H1 (cell line): ENCODE data around the gene NLRP11. TPM values are rescaled to one million over a fixed set of nuclear protein-coding genes. Genes with fewer than 3 reads are reported as not detected.

Source experiments
- CTCF ChIA-PET: fragments of 300-600 bp; sonication (Branson Sonifier 250); formaldehyde crosslinking; loops from one replicate; lab custom pipeline; 2021; ENCODE audit not compliant: partially characterized antibody; lab: Charles Lee
- POLR2A ChIA-PET: fragments of 300-600 bp; sonication (Branson Sonifier 250); formaldehyde crosslinking; loops from one replicate; lab custom pipeline; 2021; ENCODE audit warnings: inconsistent platforms; ENCODE audit not compliant: partially characterized antibody; lab: Charles Lee
- DNase-seq, 2 experiments: peaks; one replicate each; pipeline versions ENCODE4 v3.0.0 to v3.0.0-alpha.2; 2010 to 2022; ENCODE audit warnings: low spot score in 2 of 2, low read depth in 1 of 2, mixed read lengths in 1 of 2
- FAIRE-seq: peaks from 2 replicates; lab custom pipeline; 2011; peaks lifted over from hg19 to GRCh38; lab: Jason Lieb, UNC
- H2AFZ ChIP-seq: 2 replicates; pipeline ENCODE4 v1.8.1; 2012; ENCODE audit warnings: low read length, inconsistent platforms
- H2AK5ac ChIP-seq: 2 replicates; pipeline ENCODE4 v1.6.1; 2013; ENCODE audit warnings: low read depth, low read length
- H2BK120ac ChIP-seq: replicated peaks from 2 replicates; pipeline ENCODE3; 2013; ENCODE audit warnings: low read depth, low read length, inconsistent platforms
- H2BK12ac ChIP-seq: 2 replicates; pipeline ENCODE4 v1.6.1; 2013; ENCODE audit warnings: low read depth, low read length
- H2BK15ac ChIP-seq: 2 replicates; pipeline ENCODE4 v1.6.1; 2013; ENCODE audit warnings: low read length
- H2BK20ac ChIP-seq: 2 replicates; pipeline ENCODE4 v1.6.1; 2013; ENCODE audit warnings: low read length
- H2BK5ac ChIP-seq: 2 replicates; pipeline ENCODE4 v1.6.1; 2013; ENCODE audit warnings: low read depth, low read length
- H3K14ac ChIP-seq: 2 replicates; pipeline ENCODE4 v1.6.1; 2013; ENCODE audit warnings: inconsistent platforms; ENCODE audit not compliant: insufficient read length
- H3K18ac ChIP-seq: 2 replicates; pipeline ENCODE4 v1.6.1; 2013; ENCODE audit warnings: low read length; ENCODE audit errors: extremely low read depth
- H3K23ac ChIP-seq: 2 replicates; pipeline ENCODE4 v1.6.1; 2013; ENCODE audit warnings: inconsistent platforms; ENCODE audit not compliant: insufficient read length
- H3K23me2 ChIP-seq: 2 replicates; pipeline ENCODE4 v1.6.1; 2013; ENCODE audit warnings: low read depth, low read length
- H3K27ac ChIP-seq: 2 replicates; pipeline ENCODE4 v1.6.1; 2011; ENCODE audit warnings: low read depth, low read length, inconsistent platforms
- H3K27me3 ChIP-seq, 4 experiments: replicated peaks in 1 of 4; 1 replicate in 1 of 4; 2 replicates in 3 of 4; pipeline versions ENCODE4 v1.6.1 to v1.8.1; 2011 to 2013; ENCODE audit warnings: low read length in 3 of 4, mild to moderate bottlenecking in 3 of 4, inconsistent platforms in 2 of 4, mixed read lengths in 2 of 4, moderate library complexity in 1 of 4; ENCODE audit not compliant: control insufficient read depth in 3 of 4, insufficient read depth in 3 of 4; ENCODE audit errors: extremely low read depth in 1 of 4
- H3K36me3 ChIP-seq, 4 experiments: 2 replicates each; pipeline versions ENCODE4 v1.6.1 to v1.8.1; 2011 to 2013; ENCODE audit warnings: mild to moderate bottlenecking in 4 of 4, low read length in 3 of 4, moderate library complexity in 2 of 4, control low read depth in 1 of 4, inconsistent platforms in 1 of 4; ENCODE audit not compliant: insufficient read depth in 4 of 4, control insufficient read depth in 2 of 4
- H3K4ac ChIP-seq: replicated peaks from 2 replicates; pipeline ENCODE3; 2013; ENCODE audit warnings: low read length, low read depth, mixed read lengths, inconsistent platforms; ENCODE audit not compliant: insufficient read length
- H3K4me1 ChIP-seq, 4 experiments: replicated peaks in 1 of 4; 1 replicate in 1 of 4; 2 replicates in 3 of 4; pipeline versions ENCODE4 v1.6.1 to v1.8.1; 2011 to 2013; ENCODE audit warnings: low read length in 3 of 4, inconsistent platforms in 2 of 4, mixed read lengths in 1 of 4; ENCODE audit not compliant: insufficient read depth in 4 of 4, control insufficient read depth in 3 of 4
- H3K4me2 ChIP-seq, 2 experiments: 2 replicates each; pipeline versions ENCODE4 v1.6.1 to v1.8.1; 2011 to 2013; ENCODE audit warnings: low read depth in 2 of 2, low read length in 2 of 2, control low read depth in 1 of 2, inconsistent platforms in 1 of 2, mild to moderate bottlenecking in 1 of 2; ENCODE audit not compliant: insufficient read depth in 1 of 2
- H3K4me3 ChIP-seq, 4 experiments: fragments of 200-600, 300-600 bp in 1 of 4; sonication (generic), shearing (Covaris generic), sonication (Bioruptor Twin) in 1 of 4; 2 replicates each; pipeline versions ENCODE4 v1.5.1 to v1.8.1; 2011 to 2016; ENCODE audit warnings: low read length in 4 of 4, low read depth in 3 of 4, control low read depth in 2 of 4, inconsistent platforms in 2 of 4, mild to moderate bottlenecking in 2 of 4, mixed read lengths in 1 of 4, moderate library complexity in 1 of 4; ENCODE audit not compliant: insufficient read depth in 2 of 4; ENCODE audit errors: extremely low read depth in 1 of 4
- H3K56ac ChIP-seq: replicated peaks from 2 replicates; pipeline ENCODE3; 2013; ENCODE audit warnings: low read depth, mild to moderate bottlenecking, mixed read lengths, low read length, inconsistent platforms; ENCODE audit not compliant: insufficient read length
- H3K79me1 ChIP-seq: 2 replicates; pipeline ENCODE4 v1.6.1; 2013; ENCODE audit warnings: low read depth, low read length, control low read depth
- H3K79me2 ChIP-seq, 2 experiments: 2 replicates each; pipeline versions ENCODE4 v1.6.1 to v1.8.1; 2012 to 2013; ENCODE audit warnings: low read length in 2 of 2, mild to moderate bottlenecking in 2 of 2, inconsistent platforms in 1 of 2; ENCODE audit not compliant: insufficient read depth in 2 of 2, control insufficient read depth in 1 of 2
- H3K9ac ChIP-seq, 4 experiments: replicated peaks in 1 of 4; 1 replicate in 1 of 4; 2 replicates in 3 of 4; pipeline versions ENCODE4 v1.6.1 to v1.8.1; 2011 to 2013; ENCODE audit warnings: low read depth in 3 of 4, low read length in 3 of 4, control low read depth in 2 of 4, mild to moderate bottlenecking in 2 of 4, moderate library complexity in 2 of 4, inconsistent platforms in 1 of 4; ENCODE audit errors: extremely low read depth in 1 of 4
- H3K9me3 ChIP-seq, 2 experiments: 2 replicates each; pipeline versions ENCODE4 v1.6.1 to v1.8.1; 2012 to 2013; ENCODE audit warnings: mild to moderate bottlenecking in 2 of 2, moderate library complexity in 2 of 2, control low read depth in 1 of 2, inconsistent platforms in 1 of 2, low read depth in 1 of 2, low read length in 1 of 2, mixed read lengths in 1 of 2; ENCODE audit not compliant: insufficient read depth in 2 of 2
- H4K20me1 ChIP-seq, 2 experiments: replicated peaks in 1 of 2; 2 replicates each; pipeline versions ENCODE3 to v1.8.1; 2011 to 2013; ENCODE audit warnings: inconsistent platforms in 2 of 2, low read length in 2 of 2, mild to moderate bottlenecking in 1 of 2; ENCODE audit not compliant: insufficient read depth in 2 of 2, control insufficient read depth in 1 of 2
- H4K5ac ChIP-seq: 2 replicates; pipeline ENCODE4 v1.6.1; 2013; ENCODE audit warnings: low read length, low read depth, mixed read lengths, inconsistent platforms; ENCODE audit not compliant: insufficient read length
- H4K8ac ChIP-seq: 2 replicates; pipeline ENCODE4 v1.8.0; 2013; ENCODE audit warnings: mild to moderate bottlenecking, moderate library complexity, low read length, inconsistent platforms; ENCODE audit not compliant: insufficient read depth; ENCODE audit errors: extremely low read depth
- H4K91ac ChIP-seq: replicated peaks from 2 replicates; pipeline ENCODE3; 2013; ENCODE audit warnings: low read length, mixed read lengths, inconsistent platforms; ENCODE audit not compliant: insufficient read length
- BACH1 ChIP-seq: IDR thresholded peaks from 2 replicates; pipeline ENCODE4 v1.6.1; 2012; ENCODE audit warnings: low read length, improper control_type of control experiment
- CBX5 ChIP-seq: fragments of 300-800, 300-1000 bp; sonication (generic); IDR thresholded peaks from 2 replicates; pipeline ENCODE4 v1.7.1; 2016; ENCODE audit warnings: antibody characterized with exemption, low read length, low read depth
- MAX ChIP-seq: IDR thresholded peaks from 2 replicates; pipeline ENCODE4 v1.6.1; 2012; ENCODE audit warnings: inconsistent platforms
- POLR2AphosphoS5 ChIP-seq: IDR thresholded peaks from 2 replicates; pipeline ENCODE4 v1.6.1; 2011; ENCODE audit warnings: low read depth, low read length
- RNF2 ChIP-seq: fragments of 200-900, 300-1000 bp; sonication (generic); IDR thresholded peaks from 2 replicates; pipeline ENCODE4 v1.7.1; 2016; ENCODE audit warnings: borderline replicate concordance, low read depth, mild to moderate bottlenecking, antibody characterized with exemption, low read length; ENCODE audit not compliant: poor library complexity, severe bottlenecking; ENCODE audit errors: missing control alignments
- SIN3A ChIP-seq, 2 experiments: IDR thresholded peaks in 1 of 2; conservative IDR thresholded peaks in 1 of 2; 2 replicates each; pipeline ENCODE4 v1.6.1; 2011 to 2012; ENCODE audit warnings: low read length in 2 of 2, improper control_type of control experiment in 1 of 2, low read depth in 1 of 2, mild to moderate bottlenecking in 1 of 2
- TBP ChIP-seq: IDR thresholded peaks from 2 replicates; pipeline ENCODE4 v1.6.1; 2011; ENCODE audit warnings: low read depth, low read length, improper control_type of control experiment
- USF2 ChIP-seq: IDR thresholded peaks from 2 replicates; pipeline ENCODE4 v1.6.1; 2011; ENCODE audit warnings: low read length, improper control_type of control experiment
- YY1 ChIP-seq: IDR thresholded peaks from 2 replicates; pipeline ENCODE4 v1.6.1; 2011; ENCODE audit warnings: low read depth, mild to moderate bottlenecking, low read length
- ZNF274 ChIP-seq: IDR thresholded peaks from 2 replicates; pipeline ENCODE4 v1.7.0; 2012; ENCODE audit warnings: low read length, borderline replicate concordance; ENCODE audit errors: extremely low read depth
- WGBS, 2 experiments: shearing (Covaris generic) in 1 of 2; methylation state at CpG; one replicate each; pipeline versions ENCODE4 v1.1.6 to v1.1.7; 2013 to 2015; ENCODE audit warnings: low lambda C conversion rate in 2 of 2, mixed read lengths in 2 of 2, inconsistent platforms in 1 of 2, low coverage in 1 of 2, missing lambda C conversion rate in 1 of 2; ENCODE audit not compliant: insufficient replicate concordance in 2 of 2, insufficient coverage in 1 of 2, insufficient read length in 1 of 2; ENCODE audit errors: extremely low coverage in 1 of 2, missing lambda C conversion rate in 1 of 2; 5-methylcytosine and 5-hydroxymethylcytosine counted together
- polyA plus RNA-seq, 7 experiments: library from polyadenylated mRNA; depleted of rRNA in 3 of 7; stranded (reverse) in 5 of 7; unstranded in 2 of 7; fragments of >200 nt in 5 of 7; fragments of 200-250 nt in 2 of 7; gene quantifications; 1 replicate in 5 of 7; 2 replicates in 1 of 7; 4 replicates in 1 of 7; pipeline versions ENCODE4 v1.2.1 to v1.2.3, GENCODE V29; 2011 to 2013; ENCODE audit warnings: missing spikeins in 2 of 7, mixed read lengths in 2 of 7
- total RNA-seq: library from RNA; stranded (reverse); fragmentation: NEBNext Ultra II Directional; extraction: Animal tissue kit (Norgen Biotek cat#: 25700); gene quantifications from 2 replicates; pipeline ENCODE4 v1.2.1, GENCODE V29; 2021

NLRP11 gene
- total and polyA plus RNA-seq, 2 of the 8 experiments (the other 6 are each of a cell fraction or from before 2014, with no cell fraction given) = not detected

GRCh38 chr19:55855160-55855559 lies 23.4 kb upstream of the NLRP11 start:
- CTCF ChIA-PET = interaction anchor here (1.2 kb wide), 1 partner anchor 105 kb away, joined by 3 read pairs; no protein-coding TSS in a partner anchor
- Histone ChIP-seq H3K56ac (no peak overlapping the region), H2BK5ac (no peak overlapping the region), H4K20me1 (no peaks in the 10 kb centered on the region), H3K27ac (no peak overlapping the region), H3K79me1 (no peaks in the 10 kb centered on the region), H3K14ac (no peak overlapping the region), H2BK20ac (no peak overlapping the region), H3K27me3 (no peaks in the 10 kb centered on the region), H3K36me3 (no peaks in the 10 kb centered on the region), H2BK15ac (no peak overlapping the region), H3K23me2 (no peaks in the 10 kb centered on the region), H4K91ac (no peak overlapping the region), H3K4me2 (no peak overlapping the region), H3K23ac (no peak overlapping the region), H2BK120ac (no peak overlapping the region), H2BK12ac (no peak overlapping the region), H3K79me2 (no peaks in the 10 kb centered on the region), H3K4me3 (no peak overlapping the region), H3K18ac (no peak overlapping the region), H3K9me3 (peaks cover 56 to 86% of the 10 kb centered on the region in 2 experiments), H4K8ac (no peak overlapping the region), H3K4me1 (no peaks in the 10 kb centered on the region), H4K5ac (no peak overlapping the region), H2AK5ac (no peak overlapping the region), H3K9ac (no peak overlapping the region), H3K4ac (no peak overlapping the region), H2AFZ (no peak overlapping the region)
- TF ChIP-seq BACH1 (no peak), USF2 (no peak), POLR2AphosphoS5 (no peak), YY1 (no peak), MAX (no peak), RNF2 (no peak), CBX5 (no peak), SIN3A (conservative IDR thresholded peaks at IDR 0.05 in 1 of 2, IDR thresholded peaks at IDR 0.05 in 1 of 2; ENCODE audit: low read depth in 1 of 2, low read length in 2 of 2) (no peak), ZNF274 (no peak), TBP (no peak)
- POLR2A ChIA-PET = no interaction called here
- DNase-seq (no peak), FAIRE-seq (no peak)
- 73% methylated on average over 1 of the region's 1 CpG; no CpG with 5 or more reads in 1 of the 2 experiments for WGBS, 2 experiments
